SU-DHL-6 (cell line): ENCODE measurements around the gene LMAN2L.

Experiments
- CTCF ChIP-seq: fragments of 200-600 bp; sonication (generic); IDR thresholded peaks from one replicate; pipeline ENCODE4 v1.5.1; 2017; ENCODE audit warnings: antibody characterized with exemption, mild to moderate bottlenecking, low read length, moderate library complexity; ENCODE audit not compliant: insufficient read depth, poor library complexity, severe bottlenecking
- EZH2phosphoT487 ChIP-seq: fragments of 200-600 bp; sonication (generic), shearing (Covaris generic); conservative IDR thresholded peaks from 2 replicates; pipeline ENCODE4 v1.6.1; 2018; ENCODE audit warnings: mild to moderate bottlenecking, antibody characterized with exemption, low read length, moderate library complexity, mixed read lengths

DNA sequence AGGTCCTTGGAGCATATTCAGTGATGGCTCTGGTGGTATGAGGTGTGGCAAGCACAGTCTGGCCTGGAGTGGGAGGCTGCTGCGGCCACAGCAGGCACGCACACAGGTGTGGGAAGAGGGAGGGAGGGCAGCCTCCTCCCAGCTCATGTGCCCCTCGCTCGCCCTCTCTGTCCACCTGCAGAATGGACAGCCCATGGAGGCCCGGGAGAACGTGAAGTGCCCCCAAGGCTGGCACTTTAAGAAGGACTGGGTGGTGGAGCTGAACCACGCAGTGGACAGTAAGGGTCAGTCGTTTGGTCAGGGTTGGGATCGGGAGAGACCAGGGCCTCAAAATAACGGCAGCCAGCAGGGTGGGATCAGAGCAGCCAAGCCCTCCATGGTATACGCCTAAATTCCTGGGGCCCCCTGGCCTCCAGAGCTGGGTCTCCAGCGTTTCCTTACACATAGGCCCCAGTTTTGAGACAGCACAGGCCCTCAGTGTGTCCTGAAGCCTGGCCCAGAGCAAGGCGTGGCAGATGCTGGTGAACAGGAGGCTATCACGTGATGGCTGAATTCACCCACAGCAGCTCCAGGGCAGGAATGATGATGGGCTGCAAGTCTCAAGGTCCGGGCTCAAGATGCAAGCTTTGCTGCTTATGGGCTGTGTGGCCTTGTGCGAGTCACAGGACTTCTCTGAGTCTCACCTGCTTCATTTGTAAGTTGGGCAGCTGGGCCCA is 49.4 kb downstream of the LMAN2L start:
- TF ChIP-seq CTCF: no peak
- TF ChIP-seq EZH2phosphoT487: no peak
